HG02840 (cell line): ENCODE results near the gene DLL4.
"Not testable (repeated sequence)": the region's sequence is repeated elsewhere in the genome, so short reads cannot be mapped to it uniquely, and the experiment has no call there.

Experiments
- ATAC-seq: cut with Tn5 transposase; IDR thresholded peaks from one replicate; pipeline ENCODE4 v1.9.1; 2021; ENCODE audit warnings: mild to moderate bottlenecking, moderate library complexity, moderate number of reproducible peaks; ENCODE audit not compliant: unreplicated experiment, low FRiP score

Gene DLL4

GRCh38 chr15:40957041-40957555 lies 28.0 kb downstream of the DLL4 start:
- no peak for ATAC-seq

DNA sequence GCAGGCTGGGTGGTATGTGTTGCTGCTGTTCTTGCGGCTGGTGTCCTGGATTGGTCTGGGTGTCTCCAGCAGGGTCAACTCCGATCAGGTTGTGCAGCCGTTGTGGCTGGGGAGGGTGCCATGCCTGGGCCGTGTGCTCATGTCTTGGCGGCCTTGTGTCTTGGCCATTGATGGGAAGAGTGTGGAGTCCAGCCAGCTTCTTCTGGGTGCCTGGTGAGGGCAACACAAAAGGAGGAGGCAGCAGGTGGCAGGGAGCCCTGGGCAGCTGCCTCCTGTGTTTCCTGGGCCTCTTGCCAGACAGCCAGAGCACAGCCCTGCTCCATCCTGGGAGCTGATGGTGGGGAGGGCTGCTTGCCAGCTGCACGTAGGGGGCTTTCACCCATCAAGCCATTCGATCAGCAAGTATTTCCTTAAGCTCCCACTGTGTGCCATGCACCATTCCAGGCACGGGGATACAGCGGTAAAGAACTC lies 28.5 kb downstream of the DLL4 start:
- ATAC-seq = no peak

DNA sequence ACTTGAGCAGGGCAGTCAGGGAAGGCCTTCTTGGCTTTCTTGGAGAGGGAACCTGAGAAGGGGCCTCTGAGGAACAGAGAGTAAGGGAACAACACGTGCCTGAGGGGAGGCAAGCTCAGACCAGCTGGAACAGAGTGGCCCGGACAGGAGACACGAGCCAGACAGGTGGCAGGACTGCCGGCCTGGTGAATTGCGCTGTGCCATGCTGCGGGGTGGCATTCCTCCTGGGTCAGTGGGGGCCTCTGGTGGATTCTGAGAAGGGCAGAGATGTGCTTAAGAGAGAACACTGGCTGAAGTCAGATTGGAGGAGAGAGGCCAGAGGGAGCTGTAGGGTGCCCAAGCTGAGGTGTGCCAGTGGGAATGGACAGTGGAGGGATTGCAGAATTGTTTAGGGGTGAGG lies 29.0 kb downstream of the DLL4 start:
- no peak for ATAC-seq

- no peak for ATAC-seq
Observed at GRCh38 chr15:40958723-40959122, 29.6 kb downstream of the DLL4 start.

GRCh38 chr15:40959331-40960141 lies 30.4 kb downstream of the DLL4 start:
- no peak for ATAC-seq

DNA sequence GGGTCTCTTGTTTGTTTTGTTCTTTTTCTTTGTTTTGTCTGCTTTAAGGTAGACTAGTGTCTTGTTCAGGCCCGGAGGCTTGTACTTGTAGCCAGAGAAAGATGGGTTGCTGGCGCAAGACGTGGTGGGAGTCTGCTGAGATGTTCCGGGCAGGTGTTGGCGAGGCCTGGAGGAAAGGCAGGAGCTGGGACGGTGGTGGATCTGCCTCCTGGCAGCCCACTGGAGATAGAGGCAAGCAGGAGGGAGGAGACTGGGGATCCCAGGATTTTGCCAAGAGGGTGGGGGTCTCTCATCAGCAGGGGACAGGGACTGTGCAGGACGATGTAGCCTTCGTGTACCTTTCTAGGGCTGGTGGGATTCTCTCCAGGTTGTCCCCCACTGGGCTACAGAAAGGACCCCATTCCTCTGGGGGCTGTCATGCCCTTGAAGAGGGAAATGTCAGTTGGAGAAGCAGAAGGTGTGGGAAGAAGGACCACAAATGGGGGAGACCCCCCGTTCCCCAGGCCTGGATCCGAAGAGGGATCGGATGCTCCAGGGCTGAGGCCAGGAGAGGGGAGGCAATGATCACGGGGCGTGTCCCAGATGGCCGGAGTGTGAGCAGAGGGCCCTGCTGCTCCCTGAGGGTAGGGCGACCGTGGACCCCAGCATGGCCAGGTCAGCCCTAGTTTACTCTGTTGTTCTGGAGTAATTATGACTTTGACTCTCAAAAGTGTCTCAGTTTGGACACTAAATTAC lies 31.2 kb downstream of the DLL4 start:
- ATAC-seq = no peak

GRCh38 chr15:40960925-40961324 lies 31.8 kb downstream of the DLL4 start:
- ATAC-seq = no peak

- ATAC-seq = not testable (repeated sequence)
Observed at GRCh38 chr15:40961740-40962139, 32.6 kb downstream of the DLL4 start.

DNA sequence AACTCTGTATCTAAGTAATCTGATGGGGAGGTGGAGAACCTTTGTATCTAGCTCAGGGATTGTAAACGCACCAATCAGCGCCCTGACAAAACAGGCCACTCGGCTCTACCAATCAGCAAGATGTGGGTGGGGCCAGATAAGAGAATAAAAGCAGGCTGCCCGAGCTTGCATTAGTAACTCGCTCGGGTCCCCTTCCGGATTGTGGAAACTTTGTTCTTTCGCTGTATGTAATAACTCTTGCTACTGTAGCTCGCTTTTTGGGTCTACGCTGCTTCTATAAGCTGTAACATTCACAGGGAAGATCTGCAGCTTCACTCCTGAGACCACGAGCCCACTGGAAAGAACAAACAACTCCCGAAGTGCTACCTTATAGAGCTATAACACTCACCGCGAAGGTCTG lies 33.2 kb downstream of the DLL4 start:
- not testable (repeated sequence) for ATAC-seq

GRCh38 chr15:40963201-40963600 lies 34.1 kb downstream of the DLL4 start:
- ATAC-seq = no peak

GRCh38 chr15:40964006-40964405 lies 34.9 kb downstream of the DLL4 start:
- ATAC-seq = no peak

- ATAC-seq = no peak
Observed at GRCh38 chr15:40964634-40965033, 35.5 kb downstream of the DLL4 start.

- no peak for ATAC-seq
Observed at GRCh38 chr15:40968290-40969085, 39.3 kb downstream of the DLL4 start.

DNA sequence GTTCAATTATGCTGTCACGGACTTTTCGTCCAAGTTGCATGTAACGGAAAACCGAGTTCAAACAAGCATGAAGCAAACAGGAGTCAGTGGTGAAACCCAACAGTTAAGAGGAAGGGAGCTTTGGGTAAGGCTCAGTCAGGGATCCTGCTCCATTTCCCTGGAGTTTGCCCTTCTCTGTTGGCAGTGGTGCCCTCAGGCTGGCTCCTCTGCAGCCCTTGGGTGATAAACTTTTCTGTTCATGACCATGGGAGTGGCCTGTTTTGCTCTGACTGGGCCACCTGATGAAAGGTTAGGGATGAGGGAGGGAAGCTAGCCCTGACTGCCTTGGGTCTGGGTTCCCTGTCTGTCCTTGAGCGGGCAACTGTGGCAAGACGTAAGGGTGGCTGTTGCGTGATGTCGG lies 40.2 kb downstream of the DLL4 start:
- no peak for ATAC-seq

- ATAC-seq = no peak
Observed at GRCh38 chr15:40974879-40975278, 45.7 kb downstream of the DLL4 start.

DNA sequence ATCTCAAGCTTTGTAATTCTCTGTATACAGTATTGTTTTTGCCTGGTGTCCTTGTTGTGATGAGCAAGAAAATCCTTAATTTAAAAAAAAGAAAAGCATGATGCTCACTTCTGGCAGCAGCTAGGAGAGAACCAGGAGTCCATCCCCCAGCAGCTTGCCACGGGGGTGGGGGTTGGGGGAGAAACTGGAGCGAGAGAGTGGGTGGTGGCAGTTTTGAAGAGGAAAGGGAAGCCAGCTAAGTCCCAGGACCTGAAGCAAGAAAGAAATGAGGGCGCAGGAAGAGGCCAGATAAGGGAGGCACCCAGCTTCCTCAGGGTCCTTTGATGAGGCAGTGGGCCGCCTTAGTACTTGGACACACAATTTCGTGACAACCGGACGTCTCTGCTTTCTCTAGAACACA lies 47.7 kb downstream of the DLL4 start:
- no peak for ATAC-seq

DNA sequence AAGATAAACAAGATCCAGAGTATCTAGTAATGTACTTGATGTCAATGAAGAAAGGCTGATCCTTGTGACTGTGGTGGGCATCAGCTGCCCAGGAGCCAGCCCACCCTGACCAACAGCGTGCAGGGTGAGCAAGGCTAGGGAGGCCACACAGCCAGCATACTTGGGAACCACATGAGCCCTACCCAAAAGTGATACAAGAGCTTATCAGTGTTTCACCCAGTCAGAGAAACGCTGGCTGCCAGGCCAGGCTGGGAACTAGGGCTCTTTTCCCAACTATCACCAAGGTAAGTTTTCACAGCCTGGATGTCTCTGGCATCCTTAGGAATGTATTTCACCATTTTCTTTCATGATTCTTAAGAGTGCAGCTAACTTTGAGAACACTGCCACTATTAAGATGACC lies 49.0 kb downstream of the DLL4 start:
- ATAC-seq = no peak

DNA sequence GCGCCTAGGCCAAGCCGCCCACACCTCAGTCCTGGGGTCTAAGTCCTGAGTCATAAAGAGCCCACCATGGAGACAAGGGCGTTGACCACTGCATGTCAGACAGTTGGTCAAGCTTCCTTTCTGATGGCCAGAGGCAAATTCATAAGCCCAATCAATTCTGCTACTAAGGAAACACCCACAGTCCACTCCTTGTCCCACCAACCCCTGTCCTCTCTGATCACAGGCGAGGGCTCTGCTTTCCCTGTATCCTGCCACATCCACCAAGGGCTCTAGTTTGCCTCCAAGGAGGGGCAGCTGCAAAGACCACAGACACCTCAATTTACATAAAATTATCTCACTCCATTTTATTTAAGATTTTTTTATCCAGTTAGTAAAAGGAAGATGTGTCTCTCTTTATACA lies 49.4 kb downstream of the DLL4 start:
- no peak for ATAC-seq

DNA sequence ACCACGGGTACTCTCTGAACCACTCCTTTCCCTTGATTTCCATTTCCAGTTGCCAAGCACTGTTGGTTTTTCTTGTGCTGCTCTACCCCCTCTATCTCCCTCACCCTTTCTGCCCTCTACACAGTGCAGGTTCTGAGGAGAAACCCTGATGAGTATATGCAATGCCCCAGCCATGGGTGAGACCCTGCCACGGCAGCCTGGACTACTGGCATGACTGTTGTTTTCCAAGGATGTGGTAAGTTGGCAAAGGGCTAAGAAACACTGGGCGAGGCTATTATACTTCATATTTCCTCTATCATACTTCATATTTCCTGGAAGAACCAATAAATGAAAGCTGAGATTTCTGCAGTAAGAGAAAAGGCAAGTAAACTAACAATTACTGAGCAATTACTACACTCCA lies 52.0 kb downstream of the DLL4 start:
- ATAC-seq = no peak

DNA sequence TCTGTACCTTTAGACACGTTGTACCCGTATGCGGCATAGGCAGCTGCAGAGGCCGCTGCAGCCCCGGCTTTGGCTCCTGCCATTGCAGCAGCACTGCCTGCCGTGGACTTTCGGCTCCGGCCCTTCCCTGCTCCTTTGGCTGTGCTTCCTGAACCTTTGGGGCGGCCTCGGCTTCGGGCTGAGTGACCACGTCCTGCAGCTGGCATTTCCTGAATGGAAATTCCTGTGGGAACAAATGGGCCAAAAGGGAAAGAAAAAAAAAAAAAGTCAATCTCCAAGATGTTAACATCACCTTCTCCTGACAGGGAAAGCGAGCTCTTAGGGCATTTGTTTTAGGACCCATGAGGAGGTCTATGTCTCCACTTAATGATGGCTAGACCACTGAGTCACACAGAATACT lies 53.7 kb downstream of the DLL4 start:
- ATAC-seq = no peak

- no peak for ATAC-seq
Observed at GRCh38 chr15:40984406-40984805, 55.3 kb downstream of the DLL4 start.
